HG02852 (cell line): ENCODE measurements around the gene OAS3.
"Not testable (repeated sequence)": the region's sequence is repeated elsewhere in the genome, so short reads cannot be mapped to it uniquely, and the experiment has no call there.

ENCODE experiments used
- ATAC-seq: cut with Tn5 transposase; IDR thresholded peaks from one replicate; pipeline ENCODE4 v1.9.1; 2021; ENCODE audit warnings: mild to moderate bottlenecking, moderate library complexity; ENCODE audit not compliant: unreplicated experiment

OAS3 gene

GRCh38 chr12:112919121-112919520 lies 19.2 kb upstream of the OAS3 start:
- ATAC-seq, result no peak

DNA sequence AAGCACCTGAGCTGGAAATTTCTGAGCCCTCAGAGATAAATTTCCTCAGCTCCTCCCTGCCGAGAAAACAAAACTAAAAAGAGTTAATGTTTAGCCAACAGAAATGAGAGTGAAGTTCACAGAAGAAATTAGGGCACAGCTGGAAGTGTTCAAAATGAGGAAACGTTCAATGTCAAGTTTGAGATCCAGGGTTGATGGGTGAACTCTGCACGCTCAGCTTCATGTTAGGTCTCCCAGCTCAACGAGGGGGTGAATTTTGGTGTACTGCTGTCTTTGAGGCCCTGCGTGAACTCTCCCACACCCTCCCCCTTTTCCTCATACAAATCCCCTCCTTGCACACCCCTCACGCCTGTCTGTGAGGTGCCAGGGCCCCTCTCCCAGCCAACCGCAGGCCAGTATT lies 13.3 kb upstream of the OAS3 start:
- no peak for ATAC-seq

DNA sequence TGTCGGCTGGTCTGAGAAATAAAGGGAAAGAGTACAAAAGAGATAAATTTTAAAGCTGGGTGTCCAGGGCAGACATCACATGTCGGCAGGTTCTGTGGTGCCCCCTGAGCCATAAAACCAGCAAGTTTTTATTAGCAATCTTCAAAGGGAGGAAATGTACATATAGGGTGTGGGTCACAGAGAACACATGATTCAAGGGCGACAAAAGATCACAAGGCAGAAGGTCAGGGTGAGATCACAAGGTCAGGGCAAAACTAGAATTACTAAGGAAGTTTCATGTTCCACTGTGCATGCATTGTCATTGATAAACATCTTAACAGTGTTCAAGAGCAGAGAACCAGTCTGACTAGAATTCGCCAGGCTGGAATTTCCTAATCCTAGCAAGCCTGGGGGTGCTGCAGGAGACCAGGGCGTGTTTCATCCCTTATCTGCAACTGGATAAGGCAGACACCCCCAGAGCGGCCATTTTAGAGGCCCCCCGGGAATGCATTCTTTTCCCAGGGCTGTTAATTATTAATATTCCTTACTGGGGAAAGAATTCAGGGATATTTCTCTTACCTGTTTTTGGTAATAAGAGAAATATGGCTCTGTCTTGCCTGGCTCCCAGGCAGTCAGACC lies 11.7 kb upstream of the OAS3 start:
- ATAC-seq, result not testable (repeated sequence)

DNA sequence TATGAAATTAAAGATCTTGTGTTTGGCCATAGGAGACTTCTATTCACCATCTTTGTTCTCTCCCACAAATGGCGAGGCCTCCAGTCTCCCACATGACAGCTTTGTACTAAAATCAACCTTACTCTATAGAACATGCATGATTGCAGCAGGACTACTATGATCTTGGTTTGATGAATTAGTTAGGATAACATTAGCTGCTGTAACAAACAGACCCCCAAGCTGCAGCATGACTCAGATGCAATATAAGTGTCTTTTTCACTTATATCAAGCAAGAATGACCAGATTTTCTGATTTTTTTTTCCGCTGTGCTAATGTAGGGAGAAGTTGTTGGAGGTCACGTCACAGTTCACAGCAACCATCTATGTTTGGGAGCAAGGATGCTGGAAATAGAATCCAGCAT lies 10.8 kb upstream of the OAS3 start:
- ATAC-seq, result no peak

DNA sequence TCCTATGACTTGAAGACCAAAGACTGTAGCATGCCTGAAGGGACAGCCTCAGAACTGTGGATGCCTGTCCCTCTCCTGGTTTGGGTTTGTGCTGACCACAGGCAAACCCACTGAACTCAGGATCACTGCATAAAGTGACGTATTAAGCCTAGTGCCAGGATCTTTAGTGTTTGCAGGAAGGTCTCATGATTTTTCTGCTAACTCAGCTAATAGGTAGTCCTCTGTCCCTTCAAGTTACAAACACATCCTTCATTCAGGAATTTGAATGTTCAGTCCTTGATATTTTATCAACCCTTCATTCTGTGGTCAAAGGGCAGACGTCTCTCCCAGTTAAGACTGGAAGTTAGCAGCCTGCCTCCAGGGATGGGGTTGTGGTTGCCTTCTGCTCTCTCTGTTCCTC lies 10.3 kb upstream of the OAS3 start:
- ATAC-seq, result no peak

- ATAC-seq, result no peak
Observed at GRCh38 chr12:112928978-112929377, 9.3 kb upstream of the OAS3 start.

DNA sequence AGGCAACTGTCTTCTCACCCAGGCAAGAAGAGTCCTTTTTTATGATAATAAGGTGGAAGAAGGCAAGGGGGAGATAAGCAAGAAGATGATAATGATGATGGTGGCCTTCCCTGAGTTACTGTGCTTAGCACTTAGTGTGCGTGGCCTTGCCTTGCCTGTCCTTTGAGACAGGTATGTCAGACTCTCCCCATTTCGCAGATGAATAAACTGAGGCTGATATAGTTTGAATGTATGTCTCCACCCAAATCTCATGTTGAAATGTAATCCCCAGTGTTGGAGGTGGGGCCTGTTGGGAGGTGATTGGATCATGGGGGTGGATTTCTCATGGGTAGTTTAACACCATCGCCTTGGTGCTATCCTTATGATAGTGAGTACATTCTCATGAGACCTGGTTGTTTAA lies 8.6 kb upstream of the OAS3 start:
- no peak for ATAC-seq

DNA sequence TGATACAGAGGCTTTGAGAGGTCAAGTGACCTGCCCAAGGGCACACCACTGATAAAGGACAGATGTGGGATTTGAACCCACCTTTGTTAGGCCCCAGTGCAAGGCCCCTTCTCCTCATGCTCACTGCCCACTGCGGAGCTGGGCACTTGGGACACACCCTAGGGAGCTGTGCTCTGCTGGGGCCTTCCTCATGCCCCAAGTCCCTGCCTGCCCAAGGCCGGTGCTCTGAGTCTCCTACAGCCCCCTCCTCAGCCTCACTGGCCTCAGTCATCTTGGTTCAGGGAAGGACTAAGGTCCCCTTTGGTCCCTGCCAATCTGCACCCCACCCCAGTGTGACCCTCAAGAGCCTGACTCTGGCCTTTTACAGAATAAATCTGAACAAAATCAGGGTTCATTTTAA lies 7.9 kb upstream of the OAS3 start:
- no peak for ATAC-seq

DNA sequence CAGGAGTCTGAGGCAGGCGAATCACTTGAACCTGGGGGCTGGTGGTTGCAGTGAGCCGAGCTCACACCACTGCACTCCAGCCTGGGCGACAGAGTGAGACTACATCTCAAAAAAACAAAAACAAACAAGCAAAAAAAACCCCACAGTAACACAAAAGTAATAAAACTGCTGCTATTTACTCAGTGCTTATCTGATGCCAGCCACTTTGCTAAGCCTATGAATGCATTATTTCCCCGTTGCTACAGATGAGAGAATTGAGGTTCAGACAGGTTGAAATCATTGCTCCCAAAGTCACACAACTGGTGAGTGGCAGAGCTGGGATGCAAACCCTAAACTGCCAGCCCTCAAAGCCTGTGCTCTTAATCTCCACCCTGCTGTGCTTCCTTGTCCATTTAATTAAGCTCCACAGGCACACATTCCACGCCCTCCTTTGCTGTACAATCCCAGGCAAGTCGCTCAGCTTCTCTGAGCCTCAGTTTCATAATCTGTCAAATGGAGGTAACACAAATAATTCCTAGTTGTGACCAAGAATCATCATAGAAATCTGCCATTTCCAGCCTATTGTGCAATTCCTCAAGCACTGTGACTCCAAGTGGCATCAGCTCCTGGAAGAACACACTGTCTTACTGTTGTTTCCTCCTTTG lies 5.7 kb upstream of the OAS3 start:
- ATAC-seq, result no peak

- no peak for ATAC-seq
Observed at GRCh38 chr12:112933129-112933505, 5.2 kb upstream of the OAS3 start.

GRCh38 chr12:112936264-112936663 lies 2.0 kb upstream of the OAS3 start:
- no peak for ATAC-seq

DNA sequence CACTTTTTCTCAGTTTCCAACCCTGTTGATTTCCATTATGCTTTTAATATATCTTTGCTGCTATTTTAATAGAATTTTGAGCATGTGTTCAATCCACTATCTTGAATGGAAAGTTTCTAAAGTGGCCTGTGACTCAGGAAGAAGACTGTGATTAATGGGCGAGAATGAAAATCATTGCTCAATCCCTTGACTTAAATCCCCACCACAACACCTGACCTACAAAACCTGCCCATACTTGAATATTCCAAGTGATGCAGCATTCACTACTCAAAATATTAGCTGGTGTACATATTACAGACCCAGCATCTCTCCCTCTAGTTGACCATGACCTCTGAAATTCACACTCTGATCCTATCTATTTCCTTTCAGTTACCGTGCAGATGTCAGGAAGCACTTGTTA lies 1.3 kb upstream of the OAS3 start:
- no peak for ATAC-seq

DNA sequence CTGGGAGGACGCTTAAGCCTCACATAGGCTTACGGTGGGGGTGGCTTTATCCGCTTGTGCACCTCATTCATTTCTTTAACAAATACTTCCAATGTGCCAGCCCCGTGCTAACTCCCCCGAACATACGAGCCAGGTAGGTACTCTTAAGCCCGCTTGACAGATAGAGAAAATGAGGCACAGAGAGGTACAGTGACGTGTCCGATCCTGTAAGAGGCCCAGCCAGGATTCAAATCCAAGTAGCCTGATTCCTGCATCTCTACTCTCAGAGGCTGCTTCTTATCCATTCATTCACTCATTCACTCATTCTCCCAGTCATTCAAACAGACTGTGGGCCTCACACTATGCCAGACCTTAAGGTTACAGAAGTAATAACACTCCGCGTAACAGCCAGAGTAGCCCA lies 477 bp downstream of the OAS3 start:
- ATAC-seq, result no peak

- peak; percentile 66 for ATAC-seq
Observed at GRCh38 chr12:112939761-112940381, 1.6 kb downstream of the OAS3 start.

DNA sequence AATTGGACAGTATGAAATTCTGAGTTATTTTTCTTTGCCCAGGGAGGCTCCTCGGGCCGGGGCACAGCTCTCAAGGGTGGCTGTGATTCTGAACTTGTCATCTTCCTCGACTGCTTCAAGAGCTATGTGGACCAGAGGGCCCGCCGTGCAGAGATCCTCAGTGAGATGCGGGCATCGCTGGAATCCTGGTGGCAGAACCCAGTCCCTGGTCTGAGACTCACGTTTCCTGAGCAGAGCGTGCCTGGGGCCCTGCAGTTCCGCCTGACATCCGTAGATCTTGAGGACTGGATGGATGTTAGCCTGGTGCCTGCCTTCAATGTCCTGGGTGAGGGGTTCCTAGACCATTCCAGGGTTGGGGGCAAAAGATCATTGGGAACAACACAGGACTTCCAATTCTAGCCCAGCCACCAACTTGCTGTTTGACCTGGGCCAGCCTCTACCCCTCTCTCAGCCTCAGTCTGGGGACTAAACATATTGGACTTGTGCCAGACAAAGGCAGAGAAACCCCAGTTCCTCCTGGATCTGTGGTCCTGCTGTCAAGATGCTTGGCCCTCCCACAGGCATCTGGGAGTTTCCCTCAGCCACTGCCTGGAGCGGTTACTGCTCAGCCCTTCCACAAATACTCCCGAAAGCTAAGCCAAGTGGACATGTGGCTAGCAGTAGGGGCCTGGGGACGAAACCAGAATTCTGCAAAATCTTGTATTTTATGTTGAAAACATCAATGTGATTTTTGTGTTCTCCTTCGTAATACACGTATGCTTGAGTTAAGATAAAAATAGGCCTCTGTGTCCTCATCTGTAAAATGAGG lies 3.5 kb downstream of the OAS3 start:
- ATAC-seq, result no peak

DNA sequence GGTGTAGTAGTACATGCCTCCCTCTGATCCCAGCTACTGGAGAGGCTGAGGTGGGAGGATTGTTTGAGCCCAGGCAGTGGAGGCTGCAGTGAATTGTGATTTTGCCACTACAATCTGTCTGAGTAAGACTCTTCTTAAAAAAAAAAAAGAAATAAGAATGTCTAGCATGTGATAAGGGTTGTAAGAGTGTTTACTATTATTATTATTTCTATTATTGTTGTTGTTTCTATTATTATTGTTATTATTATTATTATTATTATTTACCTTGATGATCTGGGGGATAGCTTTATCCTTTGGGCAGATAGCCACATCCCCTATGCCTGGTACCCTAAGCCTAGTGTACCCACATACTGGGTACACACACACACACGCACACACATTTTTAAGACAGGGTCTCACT lies 4.3 kb downstream of the OAS3 start:
- ATAC-seq, result no peak

DNA sequence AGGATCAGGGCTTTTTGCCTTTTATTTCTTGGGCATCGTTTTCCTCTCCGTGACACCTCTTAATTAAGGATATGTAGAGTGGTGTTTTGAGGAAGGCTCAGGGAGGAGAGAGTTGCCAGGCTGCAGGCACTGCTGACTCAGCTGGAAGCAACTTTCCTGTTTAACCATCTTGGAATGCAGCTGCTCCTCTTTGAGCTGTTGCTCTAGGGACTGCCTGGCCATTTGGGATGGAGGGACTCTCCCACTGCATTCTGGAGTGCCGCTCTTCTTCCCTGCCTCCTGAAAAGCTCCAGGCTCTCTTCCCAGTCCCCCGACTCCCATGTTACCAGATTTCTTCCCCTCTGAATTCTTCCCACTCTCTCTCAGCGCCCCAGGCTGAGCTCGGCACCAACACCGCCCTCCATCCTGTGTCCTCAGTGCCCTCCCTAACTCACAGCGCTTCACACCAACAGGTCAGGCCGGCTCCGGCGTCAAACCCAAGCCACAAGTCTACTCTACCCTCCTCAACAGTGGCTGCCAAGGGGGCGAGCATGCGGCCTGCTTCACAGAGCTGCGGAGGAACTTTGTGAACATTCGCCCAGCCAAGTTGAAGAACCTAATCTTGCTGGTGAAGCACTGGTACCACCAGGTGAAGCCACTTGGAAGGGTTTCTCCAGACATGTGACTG lies 5.9 kb downstream of the OAS3 start:
- ATAC-seq, result no peak

GRCh38 chr12:112945515-112945914 lies 7.2 kb downstream of the OAS3 start:
- ATAC-seq, result no peak

DNA sequence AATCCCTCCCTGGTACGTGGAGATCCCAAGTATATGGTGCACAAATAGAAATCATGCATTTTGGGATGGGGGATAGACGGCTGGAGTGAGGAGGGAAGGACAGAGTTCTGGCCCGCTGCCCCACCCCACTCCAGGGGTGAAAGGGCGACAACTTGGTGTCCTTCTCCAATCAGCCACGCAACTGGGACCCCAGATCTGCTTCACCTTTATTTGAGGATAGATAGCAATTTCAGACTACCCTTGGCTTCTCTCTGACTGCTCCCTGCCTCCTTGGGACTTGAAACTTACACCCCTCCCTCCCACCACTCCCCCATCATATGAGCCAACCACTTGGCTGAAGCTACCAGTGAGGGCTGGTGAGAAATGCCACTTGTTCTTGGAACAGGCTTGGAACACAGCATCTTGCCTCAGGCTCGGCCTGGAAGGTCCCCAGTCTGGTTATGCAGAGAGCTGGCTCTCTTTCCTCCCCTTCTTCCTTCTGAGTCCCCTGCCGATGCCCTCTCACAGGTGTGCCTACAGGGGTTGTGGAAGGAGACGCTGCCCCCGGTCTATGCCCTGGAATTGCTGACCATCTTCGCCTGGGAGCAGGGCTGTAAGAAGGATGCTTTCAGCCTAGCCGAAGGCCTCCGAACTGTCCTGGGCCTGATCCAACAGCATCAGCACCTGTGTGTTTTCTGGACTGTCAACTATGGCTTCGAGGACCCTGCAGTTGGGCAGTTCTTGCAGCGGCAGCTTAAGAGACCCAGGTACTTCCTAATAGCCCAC lies 8.1 kb downstream of the OAS3 start:
- ATAC-seq, result no peak

DNA sequence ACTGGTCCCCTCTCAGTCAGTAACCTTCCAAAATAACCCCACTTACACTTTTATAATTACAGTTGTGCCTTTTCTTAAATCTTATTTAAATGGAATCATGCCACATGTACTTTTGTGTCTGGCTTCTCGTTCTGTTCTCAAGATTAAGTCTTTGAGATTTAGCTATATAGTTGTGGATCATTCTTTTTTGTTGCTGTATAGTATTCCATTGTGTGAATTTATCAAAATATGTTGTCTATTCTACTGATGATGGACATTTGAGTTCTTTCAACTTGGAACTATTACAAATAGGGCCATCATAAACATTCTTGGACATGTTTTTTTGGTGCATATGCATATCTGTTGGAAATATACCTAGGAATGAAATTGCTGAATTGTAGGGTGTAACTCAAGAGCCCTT lies 9.0 kb downstream of the OAS3 start:
- ATAC-seq, result no peak

GRCh38 chr12:112947761-112948160 lies 9.5 kb downstream of the OAS3 start:
- ATAC-seq, result no peak
